ENCODE results near the gene MYL11.

Gene MYL11

GRCh38 chr16:30398661-30399434 is 24.2 kb downstream of the MYL11 start:
- no peak overlapping the region for H2AFZ ChIP-seq (ENCODE audit: low read depth, low read length)
- peaks cover 25% of the 10 kb centered on the region for H3K36me3 ChIP-seq (ENCODE audit: insufficient read depth, low read length)
- no peaks in the 10 kb centered on the region for H3K27me3 ChIP-seq (ENCODE audit: insufficient read depth, low read length)
- no peaks in the 10 kb centered on the region for H3K9me3 ChIP-seq (ENCODE audit: low read length)
- H3K4me3 ChIP-seq (ENCODE audit: low read length), result no peak overlapping the region
- H3K4me1 ChIP-seq (ENCODE audit: insufficient read depth, low read length), result peaks cover 36% of the 10 kb centered on the region

GRCh38 chr16:30399435-30400186 is 25.0 kb downstream of the MYL11 start:
- no peaks in the 10 kb centered on the region for H3K9me3 ChIP-seq (ENCODE audit: low read length)
- H3K4me1 ChIP-seq (ENCODE audit: insufficient read depth, low read length), result peaks cover 36% of the 10 kb centered on the region
- H2AFZ ChIP-seq (ENCODE audit: low read depth, low read length), result no peak overlapping the region
- H3K4me3 ChIP-seq (ENCODE audit: low read length), result peak overlapping the region; percentile 44
- no peaks in the 10 kb centered on the region for H3K27me3 ChIP-seq (ENCODE audit: insufficient read depth, low read length)
- H3K36me3 ChIP-seq (ENCODE audit: insufficient read depth, low read length), result peaks cover 25% of the 10 kb centered on the region

GRCh38 chr16:30401768-30402425 is 27.3 kb downstream of the MYL11 start:
- H3K4me3 ChIP-seq (ENCODE audit: low read length), result no peak overlapping the region
- peaks cover 24% of the 10 kb centered on the region for H3K36me3 ChIP-seq (ENCODE audit: insufficient read depth, low read length)
- H3K4me1 ChIP-seq (ENCODE audit: insufficient read depth, low read length), result peaks cover 25% of the 10 kb centered on the region
- H3K9me3 ChIP-seq (ENCODE audit: low read length), result no peaks in the 10 kb centered on the region
- H2AFZ ChIP-seq (ENCODE audit: low read depth, low read length), result no peak overlapping the region
- H3K27me3 ChIP-seq (ENCODE audit: insufficient read depth, low read length), result no peaks in the 10 kb centered on the region

- no peaks in the 10 kb centered on the region for H3K27me3 ChIP-seq (ENCODE audit: insufficient read depth, low read length)
- peak overlapping the region; percentile 68 for H3K4me3 ChIP-seq (ENCODE audit: low read length)
- peak overlapping the region; percentile 50 for H2AFZ ChIP-seq (ENCODE audit: low read depth, low read length)
- H3K4me1 ChIP-seq (ENCODE audit: insufficient read depth, low read length), result peaks cover 7% of the 10 kb centered on the region
- no peaks in the 10 kb centered on the region for H3K9me3 ChIP-seq (ENCODE audit: low read length)
- peaks cover 8% of the 10 kb centered on the region for H3K36me3 ChIP-seq (ENCODE audit: insufficient read depth, low read length)
These were observed 32.1 kb downstream of the MYL11 start for GRCh38 chr16:30406795-30407101.

- H3K4me3 ChIP-seq (ENCODE audit: low read length), result peak within 1 kb of the TSS; percentile 68
- no peaks in the 10 kb centered on the region for H3K9me3 ChIP-seq (ENCODE audit: low read length)
- H3K4me1 ChIP-seq (ENCODE audit: insufficient read depth, low read length), result peaks cover 7% of the 10 kb centered on the region
- peaks cover 10% of the 10 kb centered on the region for H3K36me3 ChIP-seq (ENCODE audit: insufficient read depth, low read length)
- no peaks in the 10 kb centered on the region for H3K27me3 ChIP-seq (ENCODE audit: insufficient read depth, low read length)
- peak within 1 kb of the TSS; percentile 50 for H2AFZ ChIP-seq (ENCODE audit: low read depth, low read length)
These were observed 32.7 kb downstream of the MYL11 start, which contains the start of gene ZNF771 for GRCh38 chr16:30407102-30407803. Gene ZNF771 (plus strand): TSS chr16:30407606. CDS start chr16:30408054, 448 bp downstream.

- Histone ChIP-seq H3K36me3 (ENCODE audit: insufficient read depth, low read length) (peaks cover 12% of the 10 kb centered on the region), H3K9me3 (ENCODE audit: low read length) (no peaks in the 10 kb centered on the region), H3K27me3 (ENCODE audit: insufficient read depth, low read length) (no peaks in the 10 kb centered on the region), H2AFZ (ENCODE audit: low read depth, low read length) (peak overlapping the region; percentile 50), H3K4me3 (ENCODE audit: low read length) (peak overlapping the region; percentile 68), H3K4me1 (ENCODE audit: insufficient read depth, low read length) (peaks cover 7% of the 10 kb centered on the region)
These were observed 33.4 kb downstream of the MYL11 start for GRCh38 chr16:30407804-30408534.

GRCh38 chr16:30409125-30410060 is 34.8 kb downstream of the MYL11 start:
- H3K4me3 ChIP-seq (ENCODE audit: low read length), result no peak overlapping the region
- H3K4me1 ChIP-seq (ENCODE audit: insufficient read depth, low read length), result peaks cover 7% of the 10 kb centered on the region
- peaks cover 21% of the 10 kb centered on the region for H3K36me3 ChIP-seq (ENCODE audit: insufficient read depth, low read length)
- no peaks in the 10 kb centered on the region for H3K9me3 ChIP-seq (ENCODE audit: low read length)
- H2AFZ ChIP-seq (ENCODE audit: low read depth, low read length), result no peak overlapping the region
- H3K27me3 ChIP-seq (ENCODE audit: insufficient read depth, low read length), result no peaks in the 10 kb centered on the region

- H2AFZ ChIP-seq (ENCODE audit: low read depth, low read length), result no peak overlapping the region
- H3K9me3 ChIP-seq (ENCODE audit: low read length), result no peaks in the 10 kb centered on the region
- peaks cover 4% of the 10 kb centered on the region for H3K4me1 ChIP-seq (ENCODE audit: insufficient read depth, low read length)
- no peaks in the 10 kb centered on the region for H3K27me3 ChIP-seq (ENCODE audit: insufficient read depth, low read length)
- no peak overlapping the region for H3K4me3 ChIP-seq (ENCODE audit: low read length)
- H3K36me3 ChIP-seq (ENCODE audit: insufficient read depth, low read length), result peaks cover 32% of the 10 kb centered on the region
These were observed 38.7 kb downstream of the MYL11 start for GRCh38 chr16:30413112-30413806.

- Histone ChIP-seq H3K36me3 (ENCODE audit: insufficient read depth, low read length) (peaks cover 39% of the 10 kb centered on the region), H3K4me1 (ENCODE audit: insufficient read depth, low read length) (peaks cover 2% of the 10 kb centered on the region)
These were observed 39.6 kb downstream of the MYL11 start for GRCh38 chr16:30414159-30414558.

GRCh38 chr16:30416047-30416603 is 41.5 kb downstream of the MYL11 start:
- Histone ChIP-seq H3K4me1 (ENCODE audit: insufficient read depth, low read length) (no peaks in the 10 kb centered on the region), H3K9me3 (ENCODE audit: low read length) (no peaks in the 10 kb centered on the region), H3K4me3 (ENCODE audit: low read length) (no peak overlapping the region), H2AFZ (ENCODE audit: low read depth, low read length) (no peak overlapping the region), H3K27me3 (ENCODE audit: insufficient read depth, low read length) (no peaks in the 10 kb centered on the region), H3K36me3 (ENCODE audit: insufficient read depth, low read length) (peaks cover 39% of the 10 kb centered on the region)

More at GRCh38 chr16:30414159-30414558, 39.6 kb downstream of the MYL11 start:
- Histone ChIP-seq H3K27me3 (ENCODE audit: insufficient read depth, low read length) (no peaks in the 10 kb centered on the region), H3K9me3 (ENCODE audit: low read length) (no peaks in the 10 kb centered on the region), H2AFZ (ENCODE audit: low read depth, low read length) (no peak overlapping the region), H3K4me3 (ENCODE audit: low read length) (no peak overlapping the region)
